GM21723 (cell line): ENCODE measurements around the gene IL5.
"Not testable (repeated sequence)": the region's sequence is repeated elsewhere in the genome, so short reads cannot be mapped to it uniquely, and the experiment has no call there.

Experiments
- ATAC-seq: cut with Tn5 transposase; IDR thresholded peaks from one replicate; pipeline ENCODE4 v1.9.1; 2021; ENCODE audit warnings: mild to moderate bottlenecking, moderate library complexity; ENCODE audit not compliant: unreplicated experiment

IL5 gene

GRCh38 chr5:132543472-132544201 lies at the start of gene IL5:
TSS of gene IL5 (minus strand) at chr5:132543522. CDS start at chr5:132543478, 44 bp downstream.
- ATAC-seq: no peak

- no peak for ATAC-seq
Measured at GRCh38 chr5:132592521-132592920, 49.2 kb upstream of the IL5 start.

GRCh38 chr5:132591145-132591544 lies 47.8 kb upstream of the IL5 start:
- no peak for ATAC-seq

- no peak for ATAC-seq
Measured at GRCh38 chr5:132589467-132589866, 46.1 kb upstream of the IL5 start.

GRCh38 chr5:132586063-132586462 lies 42.7 kb upstream of the IL5 start:
- ATAC-seq: no peak

- not testable (repeated sequence) for ATAC-seq
Measured at GRCh38 chr5:132584560-132584959, 41.2 kb upstream of the IL5 start.

GRCh38 chr5:132576123-132576522 lies 32.8 kb upstream of the IL5 start:
- no peak for ATAC-seq

GRCh38 chr5:132566657-132567056 lies 23.3 kb upstream of the IL5 start:
- no peak for ATAC-seq

GRCh38 chr5:132564555-132564954 lies 21.2 kb upstream of the IL5 start:
- not testable (repeated sequence) for ATAC-seq

GRCh38 chr5:132561601-132562000 lies 18.3 kb upstream of the IL5 start:
- no peak for ATAC-seq

GRCh38 chr5:132559383-132560060 lies 16.2 kb upstream of the IL5 start:
- no peak for ATAC-seq

- ATAC-seq: peak; percentile 36
Measured at GRCh38 chr5:132557478-132558172, 14.3 kb upstream of the IL5 start.

GRCh38 chr5:132556763-132557477 lies 13.6 kb upstream of the IL5 start, which contains the start of gene RAD50:
TSS of gene RAD50 (plus strand) at chr5:132556977. CDS start at chr5:132557325, 348 bp downstream.
- ATAC-seq: peak; percentile 95

- no peak for ATAC-seq
Measured at GRCh38 chr5:132556153-132556762, 12.9 kb upstream of the IL5 start.

- no peak for ATAC-seq
Measured at GRCh38 chr5:132549576-132549975, 6.3 kb upstream of the IL5 start.

GRCh38 chr5:132548834-132549233 lies 5.5 kb upstream of the IL5 start:
- ATAC-seq: not testable (repeated sequence)

GRCh38 chr5:132547269-132547668 lies 3.9 kb upstream of the IL5 start:
- no peak for ATAC-seq

- no peak for ATAC-seq
Measured at GRCh38 chr5:132546108-132546507, 2.8 kb upstream of the IL5 start.

GRCh38 chr5:132540764-132541163 lies 2.6 kb downstream of the IL5 start:
- no peak for ATAC-seq

GRCh38 chr5:132540149-132540548 lies 3.2 kb downstream of the IL5 start:
- ATAC-seq: no peak

- ATAC-seq: no peak
Measured at GRCh38 chr5:132539716-132540115, 3.6 kb downstream of the IL5 start.
